PC-3 (cell line): ENCODE measurements around the gene TMEM259. TPM values are rescaled to one million over a fixed set of nuclear protein-coding genes. Genes with fewer than 3 reads are reported as not detected.
A peak's percentile ranks its signal among the peaks of the same experiment; 100 is the strongest.

Experiments used
- ATAC-seq: fragments of 200-7000 bp; cut with Tn5 transposase; 2 replicates; pipeline ENCODE4 v1.9.1; 2020; ENCODE audit warnings: mild to moderate bottlenecking, moderate library complexity
- BruUV-seq: library from RNA; stranded (reverse); fragments of 400-500 nt; replicated peaks from 2 replicates; lab custom pipeline; 2021; lab: Mats Ljungman, UMichigan
- CTCF ChIA-PET: fragments of 300-600 bp; sonication (Branson Sonifier 250); formaldehyde crosslinking; loops from one replicate; lab custom pipeline; 2022; ENCODE audit warnings: antibody characterized with exemption; lab: Charles Lee
- POLR2A ChIA-PET: fragments of 300-600 bp; sonication (Branson Sonifier 250); formaldehyde crosslinking; loops from one replicate; lab custom pipeline; 2022; ENCODE audit warnings: antibody characterized with exemption; ENCODE audit not compliant: unreplicated experiment; lab: Charles Lee
- DNase-seq: peaks from one replicate; pipeline ENCODE4 v3.0.0-alpha.2; 2015
- H2AFZ ChIP-seq: fragments of 300-600 bp; sonication (generic); 2 replicates; pipeline ENCODE4 v1.6.0; 2016; ENCODE audit warnings: antibody characterized with exemption, low read length
- H3F3A ChIP-seq: fragments of 300-600 bp; sonication (generic); one replicate; pipeline ENCODE4 v1.6.0; 2017; ENCODE audit warnings: antibody characterized with exemption, low read length, control low read depth, mild to moderate bottlenecking; ENCODE audit not compliant: unreplicated experiment
- H3K27ac ChIP-seq: fragments of 300-600 bp; sonication (generic); 2 replicates; pipeline ENCODE4 v1.5.1; 2016; ENCODE audit warnings: mild to moderate bottlenecking, low read length
- H3K27me3 ChIP-seq: fragments of 300-600 bp; sonication (generic); 2 replicates; pipeline ENCODE4 v1.6.1; 2016; ENCODE audit warnings: low read length, mixed read lengths
- H3K36me3 ChIP-seq: fragments of 300-600 bp; sonication (generic); 2 replicates; pipeline ENCODE4 v1.6.1; 2016; ENCODE audit warnings: low read depth, mixed run types, low read length, mixed read lengths
- H3K4me1 ChIP-seq: fragments of 300-600 bp; sonication (generic); 2 replicates; pipeline ENCODE4 v1.5.1; 2016; ENCODE audit warnings: low read length; ENCODE audit not compliant: insufficient read depth
- H3K4me2 ChIP-seq: fragments of 300-600 bp; sonication (generic); 2 replicates; pipeline ENCODE4 v1.6.0; 2016; ENCODE audit warnings: low read length
- H3K4me3 ChIP-seq: fragments of 300-600 bp; sonication (generic); 2 replicates; pipeline ENCODE4 v1.5.1; 2016; ENCODE audit warnings: mild to moderate bottlenecking, low read length, mixed read lengths
- H3K79me2 ChIP-seq: fragments of 300-600 bp; sonication (generic); 2 replicates; pipeline ENCODE4 v1.6.1; 2017; ENCODE audit warnings: low read length, mixed read lengths
- H3K9ac ChIP-seq: fragments of 300-600 bp; sonication (generic); 2 replicates; pipeline ENCODE4 v1.6.0; 2016; ENCODE audit warnings: mild to moderate bottlenecking, low read length
- H3K9me2 ChIP-seq: fragments of 300-600 bp; sonication (generic); replicated peaks from 2 replicates; pipeline ENCODE4 v1.6.1; 2016; ENCODE audit warnings: mixed run types, low read length, mixed read lengths
- H3K9me3 ChIP-seq: fragments of 300-600 bp; sonication (generic); 2 replicates; pipeline ENCODE4 v1.6.1; 2016; ENCODE audit warnings: low read length, mixed read lengths
- H4K20me1 ChIP-seq: fragments of 300-600 bp; sonication (generic); 2 replicates; pipeline ENCODE4 v1.6.1; 2016; ENCODE audit warnings: low read length, mixed read lengths
- CTCF ChIP-seq: fragments of 300-600 bp; sonication (generic); conservative IDR thresholded peaks from 2 replicates; pipeline ENCODE4 v1.5.1; 2017; ENCODE audit warnings: antibody characterized with exemption, low read depth, mild to moderate bottlenecking, low read length
- EZH2 ChIP-seq: fragments of 300-600 bp; sonication (generic); IDR thresholded peaks from one replicate; pipeline ENCODE4 v1.6.1; 2017; ENCODE audit warnings: antibody characterized with exemption, mild to moderate bottlenecking, low read length; ENCODE audit not compliant: unreplicated experiment
- EZH2phosphoT487 ChIP-seq: fragments of 300-600 bp; sonication (generic); IDR thresholded peaks from 2 replicates; pipeline ENCODE4 v1.6.1; 2018; ENCODE audit warnings: mild to moderate bottlenecking, antibody characterized with exemption, low read length, borderline replicate concordance
- intact Hi-C: fragments of 100-400 bp; cut with micrococcal nuclease; formaldehyde crosslinking; loops from 2 replicates; pipeline ENCODE4 v1.9.0; 2023
- total RNA-seq: library from RNA; depleted of rRNA; stranded (reverse); fragments of >200 nt; gene quantifications from 2 replicates; pipeline ENCODE4 v1.2.3, GENCODE V29; 2014

The TMEM259 gene
- total RNA-seq, 1 experiment from 2014 or later = 136 TPM

GRCh38 chr19:1032264-1032867, 11.4 kb upstream of the TMEM259 start:
- BruUV-seq = no TSS peak
- POLR2A ChIA-PET = no interaction called here
- DNase-seq (no peak), ATAC-seq (no peak)
- H4K20me1 ChIP-seq = no peaks in the 10 kb centered on the region
- intact Hi-C loops = no loop called here
- H3K4me2 ChIP-seq = no peak overlapping the region
- no peaks in the 10 kb centered on the region for H3F3A ChIP-seq
- peaks cover 6% of the 10 kb centered on the region; the same call in 1 of the 2 replicates for H3K36me3 ChIP-seq
- no peak overlapping the region for H3K9ac ChIP-seq
- no peaks in the 10 kb centered on the region for H3K9me3 ChIP-seq
- no peaks in the 10 kb centered on the region; the same call in 1 of the 2 replicates for H3K4me1 ChIP-seq
- no peak overlapping the region for H3K27ac ChIP-seq
- H3K4me3 ChIP-seq = no peak overlapping the region
- no peak overlapping the region for H2AFZ ChIP-seq
- H3K9me2 ChIP-seq = no peaks in the 10 kb centered on the region
- TF ChIP-seq EZH2 (no peak), EZH2phosphoT487 (no peak), CTCF (no peak)
- CTCF ChIA-PET = interaction anchor here (0.7 kb wide), 1 partner anchor 32 kb away, joined by 11 read pairs; no protein-coding TSS in a partner anchor
- peaks cover 27% of the 10 kb centered on the region for H3K79me2 ChIP-seq
- no peaks in the 10 kb centered on the region for H3K27me3 ChIP-seq

GRCh38 chr19:1028062-1028926, 7.4 kb upstream of the TMEM259 start:
- no peaks in the 10 kb centered on the region for H3F3A ChIP-seq
- no peaks in the 10 kb centered on the region for H3K9me2 ChIP-seq
- ChIA-PET POLR2A (no interaction called here), CTCF (interaction anchor here (0.7 kb wide), 1 partner anchor 355 kb away, joined by 3 read pairs; no protein-coding TSS in a partner anchor)
- peak overlapping the region; percentile 95 for H3K4me3 ChIP-seq
- H3K27me3 ChIP-seq = no peaks in the 10 kb centered on the region
- no peaks in the 10 kb centered on the region for H3K9me3 ChIP-seq
- peak overlapping the region; percentile 72 for H3K9ac ChIP-seq
- ATAC-seq (peak; percentile 65), DNase-seq (peak; percentile 55)
- H4K20me1 ChIP-seq = no peaks in the 10 kb centered on the region
- H3K27ac ChIP-seq = peak overlapping the region; percentile 76
- intact Hi-C loops = loop anchor here (5.0 kb wide), 1 partner anchor 74 kb away; the partner anchor contains the start of gene GPX4
- H2AFZ ChIP-seq = 0 out of 2 replicates have a peak overlapping the region, but pooled peaks have one; percentile 72
- TF ChIP-seq EZH2phosphoT487 (no peak), CTCF (no peak), EZH2 (no peak)
- no TSS peak for BruUV-seq
- peaks cover 6% of the 10 kb centered on the region; the same call in 1 of the 2 replicates for H3K36me3 ChIP-seq
- peak overlapping the region; percentile 92 for H3K4me2 ChIP-seq
- H3K79me2 ChIP-seq = peaks cover 37% of the 10 kb centered on the region
- H3K4me1 ChIP-seq = no peaks in the 10 kb centered on the region; the same call in 1 of the 2 replicates
